HUES48 (cell line): ENCODE data around the gene GALNT9.
"Not testable (repeated sequence)": the region's sequence is repeated elsewhere in the genome, so short reads cannot be mapped to it uniquely, and the experiment has no call there.

ENCODE experiments used
- H3K27ac ChIP-seq: one replicate; pipeline ENCODE4 v1.7.0; 2013; ENCODE audit warnings: low read depth, low read length, inconsistent platforms
- H3K27me3 ChIP-seq: 2 replicates; pipeline ENCODE4 v1.6.1; 2013; ENCODE audit warnings: mild to moderate bottlenecking, low read length; ENCODE audit not compliant: control insufficient read depth, insufficient read depth
- H3K36me3 ChIP-seq: 2 replicates; pipeline ENCODE4 v1.6.1; 2013; ENCODE audit warnings: low read length; ENCODE audit not compliant: control insufficient read depth, insufficient read depth
- H3K4me1 ChIP-seq: 2 replicates; pipeline ENCODE4 v1.6.1; 2013; ENCODE audit warnings: mild to moderate bottlenecking, low read length; ENCODE audit not compliant: control insufficient read depth, insufficient read depth
- H3K4me3 ChIP-seq: 2 replicates; pipeline ENCODE4 v1.5.1; 2013; ENCODE audit warnings: mild to moderate bottlenecking, low read depth, low read length
- H3K9ac ChIP-seq: 2 replicates; pipeline ENCODE4 v1.6.1; 2013; ENCODE audit warnings: mild to moderate bottlenecking, low read depth, low read length, moderate library complexity
- H3K9me3 ChIP-seq: 2 replicates; pipeline ENCODE4 v1.6.1; 2013; ENCODE audit warnings: low read length; ENCODE audit not compliant: control insufficient read depth, insufficient read depth

The GALNT9 gene

GRCh38 chr12:132329036-132329719, at the start of gene GALNT9:
Gene GALNT9, minus strand, starts transcription at chr12:132329589. Its CDS starts 386 bp downstream, at chr12:132329203.
- peaks cover 61% of the 10 kb centered on the region for H3K27me3 ChIP-seq

GRCh38 chr12:132379057-132379456, 49.7 kb upstream of the GALNT9 start:
- not testable (repeated sequence) for H3K9ac ChIP-seq, H3K9me3 ChIP-seq, H3K27ac ChIP-seq, H3K4me1 ChIP-seq, H3K36me3 ChIP-seq, H3K4me3 ChIP-seq
- H3K27me3 ChIP-seq, result peaks cover 70% of the 10 kb centered on the region

More at GRCh38 chr12:132329036-132329719, at the start of gene GALNT9:
- Histone ChIP-seq H3K4me1 (0 out of 2 replicates have a peak, but pooled peaks cover 6% of the 10 kb centered on the region), H3K9ac (no peak within 1 kb of the TSS), H3K4me3 (peak within 1 kb of the TSS; percentile 49; the same call in 1 of the 2 replicates), H3K36me3 (no peaks in the 10 kb centered on the region), H3K27ac (no peak within 1 kb of the TSS), H3K9me3 (no peaks in the 10 kb centered on the region)

- H3K9ac ChIP-seq, result no peak overlapping the region
- H3K27me3 ChIP-seq, result peaks cover 64% of the 10 kb centered on the region
- H3K9me3 ChIP-seq, result no peaks in the 10 kb centered on the region
- H3K27ac ChIP-seq, result no peak overlapping the region
- H3K4me1 ChIP-seq, result no peaks in the 10 kb centered on the region
- no peak overlapping the region for H3K4me3 ChIP-seq
- H3K36me3 ChIP-seq, result no peaks in the 10 kb centered on the region
Observed at GRCh38 chr12:132377147-132377546, 47.8 kb upstream of the GALNT9 start.

- H3K27me3 ChIP-seq, result peaks cover 58% of the 10 kb centered on the region
- H3K4me3 ChIP-seq, result no peak overlapping the region
- no peaks in the 10 kb centered on the region for H3K9me3 ChIP-seq
- no peak overlapping the region for H3K9ac ChIP-seq
- no peak overlapping the region for H3K27ac ChIP-seq
- no peaks in the 10 kb centered on the region for H3K4me1 ChIP-seq
- H3K36me3 ChIP-seq, result no peaks in the 10 kb centered on the region
Observed at GRCh38 chr12:132376464-132376830, 47.1 kb upstream of the GALNT9 start.

GRCh38 chr12:132375747-132376463, 46.5 kb upstream of the GALNT9 start:
- Histone ChIP-seq H3K9ac (no peak overlapping the region), H3K4me1 (no peaks in the 10 kb centered on the region), H3K9me3 (no peaks in the 10 kb centered on the region), H3K27ac (no peak overlapping the region), H3K36me3 (no peaks in the 10 kb centered on the region), H3K4me3 (no peak overlapping the region), H3K27me3 (peaks cover 58% of the 10 kb centered on the region)

- Histone ChIP-seq H3K27ac (no peak overlapping the region), H3K36me3 (no peaks in the 10 kb centered on the region), H3K9me3 (no peaks in the 10 kb centered on the region), H3K4me3 (no peak overlapping the region), H3K9ac (no peak overlapping the region), H3K27me3 (peaks cover 57% of the 10 kb centered on the region), H3K4me1 (no peaks in the 10 kb centered on the region)
Observed at GRCh38 chr12:132374612-132375445, 45.4 kb upstream of the GALNT9 start.

- no peaks in the 10 kb centered on the region for H3K36me3 ChIP-seq
- H3K4me3 ChIP-seq, result no peak overlapping the region
- H3K27me3 ChIP-seq, result peaks cover 50% of the 10 kb centered on the region
- no peaks in the 10 kb centered on the region for H3K9me3 ChIP-seq
- H3K9ac ChIP-seq, result no peak overlapping the region
- H3K4me1 ChIP-seq, result no peaks in the 10 kb centered on the region
- no peak overlapping the region for H3K27ac ChIP-seq
Observed at GRCh38 chr12:132373901-132374611, 44.7 kb upstream of the GALNT9 start.

- Histone ChIP-seq H3K36me3 (no peaks in the 10 kb centered on the region), H3K4me1 (no peaks in the 10 kb centered on the region), H3K9ac (no peak overlapping the region), H3K27me3 (peaks cover 16% of the 10 kb centered on the region), H3K27ac (no peak overlapping the region), H3K4me3 (no peak overlapping the region), H3K9me3 (no peaks in the 10 kb centered on the region)
Observed at GRCh38 chr12:132367852-132368251, 38.5 kb upstream of the GALNT9 start.

- no peaks in the 10 kb centered on the region for H3K9me3 ChIP-seq
- H3K4me1 ChIP-seq, result no peaks in the 10 kb centered on the region
- no peaks in the 10 kb centered on the region for H3K36me3 ChIP-seq
- H3K27ac ChIP-seq, result no peak overlapping the region
- no peak overlapping the region for H3K9ac ChIP-seq
- H3K4me3 ChIP-seq, result no peak overlapping the region
- H3K27me3 ChIP-seq, result peaks cover 16% of the 10 kb centered on the region
Observed at GRCh38 chr12:132367071-132367851, 37.9 kb upstream of the GALNT9 start.

- Histone ChIP-seq H3K9ac (no peak overlapping the region), H3K4me1 (no peaks in the 10 kb centered on the region), H3K36me3 (no peaks in the 10 kb centered on the region), H3K4me3 (no peak overlapping the region), H3K27me3 (peaks cover 15% of the 10 kb centered on the region), H3K27ac (no peak overlapping the region), H3K9me3 (no peaks in the 10 kb centered on the region)
Observed at GRCh38 chr12:132366341-132366861, 37.0 kb upstream of the GALNT9 start.
